ENCODE measurements around the gene RBM15.

DNA sequence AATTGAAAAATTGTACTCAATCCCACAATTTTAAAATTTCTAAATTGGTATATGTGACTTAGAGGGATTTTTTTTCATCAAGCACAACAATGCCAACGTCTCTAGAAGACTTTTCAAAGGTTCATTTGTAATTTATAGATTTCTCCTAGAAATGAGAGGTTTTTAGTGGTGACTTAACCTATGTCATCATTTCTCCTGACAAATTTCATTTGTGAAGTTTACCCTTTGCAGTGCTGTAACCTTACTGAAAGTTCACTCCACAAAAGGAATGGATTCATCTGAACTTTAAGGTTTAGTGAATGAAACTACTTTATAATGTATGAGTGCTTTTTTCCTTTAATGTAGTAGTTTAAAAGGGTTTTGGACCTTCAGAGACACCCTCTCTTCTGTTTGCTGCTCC is 16.1 kb downstream of the RBM15 start:
- TF ChIP-seq, protein P1, sequence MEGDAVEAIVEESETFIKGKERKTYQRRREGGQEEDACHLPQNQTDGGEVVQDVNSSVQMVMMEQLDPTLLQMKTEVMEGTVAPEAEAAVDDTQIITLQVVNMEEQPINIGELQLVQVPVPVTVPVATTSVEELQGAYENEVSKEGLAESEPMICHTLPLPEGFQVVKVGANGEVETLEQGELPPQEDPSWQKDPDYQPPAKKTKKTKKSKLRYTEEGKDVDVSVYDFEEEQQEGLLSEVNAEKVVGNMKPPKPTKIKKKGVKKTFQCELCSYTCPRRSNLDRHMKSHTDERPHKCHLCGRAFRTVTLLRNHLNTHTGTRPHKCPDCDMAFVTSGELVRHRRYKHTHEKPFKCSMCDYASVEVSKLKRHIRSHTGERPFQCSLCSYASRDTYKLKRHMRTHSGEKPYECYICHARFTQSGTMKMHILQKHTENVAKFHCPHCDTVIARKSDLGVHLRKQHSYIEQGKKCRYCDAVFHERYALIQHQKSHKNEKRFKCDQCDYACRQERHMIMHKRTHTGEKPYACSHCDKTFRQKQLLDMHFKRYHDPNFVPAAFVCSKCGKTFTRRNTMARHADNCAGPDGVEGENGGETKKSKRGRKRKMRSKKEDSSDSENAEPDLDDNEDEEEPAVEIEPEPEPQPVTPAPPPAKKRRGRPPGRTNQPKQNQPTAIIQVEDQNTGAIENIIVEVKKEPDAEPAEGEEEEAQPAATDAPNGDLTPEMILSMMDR (IDR thresholded peaks at IDR 0.05; ENCODE audit: low read depth, low read length, poor library complexity, severe bottlenecking) = no peak
- TF ChIP-seq EZH2phosphoT487 (IDR thresholded peaks at IDR 0.05; ENCODE audit: borderline replicate concordance, low read length) = no peak
